ENCODE measurements around the gene DEPDC5. TPM values are rescaled to one million over a fixed set of nuclear protein-coding genes. Genes with fewer than 3 reads are reported as not detected.

Gene DEPDC5
- total and polyA plus RNA-seq, 9 of the 15 experiments (the other 6 are each of a cell fraction or from before 2014, with no cell fraction given), result 2.3 to 12.3 (median 10.7) TPM

DNA sequence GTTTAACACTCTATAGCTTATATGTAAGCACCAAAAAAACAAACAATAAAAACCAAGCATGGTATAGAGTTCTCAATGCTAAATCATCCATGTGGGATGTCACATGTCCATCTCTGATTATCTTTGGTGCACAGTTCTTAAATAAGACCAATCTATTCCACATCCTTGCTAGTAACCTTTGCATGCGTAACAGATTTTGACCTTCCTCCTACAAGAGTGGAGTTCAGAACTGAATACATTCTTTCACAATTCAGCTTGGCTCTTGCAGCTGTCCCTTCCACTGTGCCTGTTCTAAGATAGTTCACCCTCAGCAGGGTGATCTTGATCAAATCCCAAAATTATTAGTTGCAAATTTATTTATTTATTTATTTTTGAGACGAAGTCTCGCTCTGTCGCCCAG is 25.0 kb upstream of the DEPDC5 start:
- TF ChIP-seq NBN (IDR thresholded peaks at IDR 0.05; ENCODE audit: low read depth), result no peak
- TF ChIP-seq MTA2 (IDR thresholded peaks at IDR 0.05; ENCODE audit: low read depth), result no peak
- peak; percentile 50 for TF ChIP-seq CBFA2T3 (IDR thresholded peaks at IDR 0.05)
- TF ChIP-seq CXXC5 (CRISPR knock-in tag; IDR thresholded peaks at IDR 0.05), result no peak
- TF ChIP-seq SNRNP70 (optimal IDR thresholded peaks at IDR 0.05; ENCODE audit: low read depth, low read length), result no peak
- TF ChIP-seq RHOXF2B (CRISPR knock-in tag; conservative IDR thresholded peaks at IDR 0.05), result no peak
- TF ChIP-seq, protein P1, sequence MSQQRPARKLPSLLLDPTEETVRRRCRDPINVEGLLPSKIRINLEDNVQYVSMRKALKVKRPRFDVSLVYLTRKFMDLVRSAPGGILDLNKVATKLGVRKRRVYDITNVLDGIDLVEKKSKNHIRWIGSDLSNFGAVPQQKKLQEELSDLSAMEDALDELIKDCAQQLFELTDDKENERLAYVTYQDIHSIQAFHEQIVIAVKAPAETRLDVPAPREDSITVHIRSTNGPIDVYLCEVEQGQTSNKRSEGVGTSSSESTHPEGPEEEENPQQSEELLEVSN (IDR thresholded peaks at IDR 0.05; ENCODE audit: borderline replicate concordance in 1 of 2, extremely low read depth in 1 of 2, insufficient read depth in 1 of 2, insufficient read length in 1 of 2, low read depth in 1 of 2, low read length in 1 of 2, poor library complexity in 1 of 2, severe bottlenecking in 1 of 2), result no peak
- TF ChIP-seq SAFB2 (IDR thresholded peaks at IDR 0.05; ENCODE audit: borderline replicate concordance, low read depth, low read length, severe bottlenecking), result no peak
- no peak for TF ChIP-seq ETV1 (tag; conservative IDR thresholded peaks at IDR 0.05; ENCODE audit: low read depth)
- no peak for TF ChIP-seq WHSC1 (IDR thresholded peaks at IDR 0.05; ENCODE audit: low read length)
- TF ChIP-seq KLF6 (CRISPR knock-in tag; IDR thresholded peaks at IDR 0.05; ENCODE audit: borderline replicate concordance), result no peak
- no peak for TF ChIP-seq ZNF551 (CRISPR knock-in tag; IDR thresholded peaks at IDR 0.05)
- TF ChIP-seq KDM1A (IDR thresholded peaks at IDR 0.05), result 0 out of 4 replicates have a peak, but pooled peaks of 1 of the 2 experiments have one; percentile 29
- TF ChIP-seq HLTF (IDR thresholded peaks at IDR 0.05), result no peak
- no peak for TF ChIP-seq TEAD1 (CRISPR knock-in tag; IDR thresholded peaks at IDR 0.05)
- TF ChIP-seq SMARCA4 (IDR thresholded peaks at IDR 0.05), result no peak
- Histone ChIP-seq H3K4me1 (replicated peaks in 1 of 2; ENCODE audit: control insufficient read depth in 2 of 2, insufficient read depth in 2 of 2, low read length in 2 of 2) (no peaks in the 10 kb centered on the region; a peak in 1 of 5 replicates), H3K79me2 (ENCODE audit: control insufficient read depth, insufficient read depth, low read length) (peaks cover 26% of the 10 kb centered on the region; the same call in 2 of the 3 replicates), H3K9me3 (replicated peaks; ENCODE audit: control insufficient read depth, insufficient read depth, low read depth, low read length) (no peaks in the 10 kb centered on the region), H3K4me3 (no peak overlapping the region), H3K9ac (ENCODE audit: insufficient read depth in 1 of 2, low read depth in 2 of 2, low read length in 2 of 2) (no peak overlapping the region), H3K36me3 (ENCODE audit: control insufficient read depth, insufficient read depth, low read length) (peaks cover 40% of the 10 kb centered on the region; the same call in 2 of the 3 replicates), H3K27ac (ENCODE audit: extremely low read depth, low read depth, low read length) (no peak overlapping the region), H3K4me2 (ENCODE audit: insufficient read depth, low read length) (no peak overlapping the region), H4K20me1 (replicated peaks; ENCODE audit: control insufficient read depth, insufficient read depth, low read length) (no peaks in the 10 kb centered on the region), H3K9me1 (ENCODE audit: control insufficient read depth, insufficient read depth, low read length) (no peaks in the 10 kb centered on the region), H2AFZ (ENCODE audit: low read depth, low read length) (no peak overlapping the region), H3K27me3 (ENCODE audit: control insufficient read depth in 2 of 2, insufficient read depth in 2 of 2, low read length in 2 of 2) (no peaks in the 10 kb centered on the region)
- DNase-seq (ENCODE audit: extremely low read depth in 1 of 4, low spot score in 3 of 4), result no peak
- FAIRE-seq, result no peak
- BruUV-seq (replicated peaks), result no TSS peak
- intact Hi-C loops (cut with micrococcal nuclease), result no loop called here
- ChIA-PET CTCF (ENCODE audit: low intra/inter-chr PET ratio) (no interaction called here), POLR2A (no interaction called here)
- no peak for ATAC-seq
- 98% methylated on average over 4 of the region's 4 CpGs for WGBS (ENCODE audit: insufficient coverage, low coverage, missing lambda C conversion rate)
- in situ Hi-C loops (cut with MboI), result no loop called here

Data from K562 (cell line).